Cardiac fibroblast (primary cell): ENCODE measurements around the gene CDH13.

Experiments
- DNase-seq, 2 donors: peaks; one replicate each; pipeline versions ENCODE4 v3.0.0 to v3.0.0-alpha.2; 2010; ENCODE audit warnings: low read depth in 2 of 2
- H3K4me3 ChIP-seq, 2 donors: replicated peaks in 1 of 2; 1 replicate in 1 of 2; 2 replicates in 1 of 2; pipeline ENCODE4 v1.5.1; 2011; ENCODE audit warnings: low read depth in 2 of 2, low read length in 2 of 2, mild to moderate bottlenecking in 2 of 2, moderate library complexity in 1 of 2
- CTCF ChIP-seq: IDR thresholded peaks from one replicate; pipeline ENCODE4 v1.5.1; 2011; ENCODE audit warnings: low read depth, mild to moderate bottlenecking, low read length, inconsistent platforms

Gene CDH13

GRCh38 chr16:82810077-82810476 is 183.3 kb downstream of the CDH13 start:
- no peak overlapping the region for H3K4me3 ChIP-seq
- no peak for TF ChIP-seq CTCF
- no peak for DNase-seq

- no peak overlapping the region for H3K4me3 ChIP-seq
- peak in 1 of 2 donors; percentile 7 for DNase-seq
- TF ChIP-seq CTCF = no peak
These were observed 187.3 kb downstream of the CDH13 start for GRCh38 chr16:82814059-82814458.

- TF ChIP-seq CTCF = no peak
- no peak for DNase-seq
- H3K4me3 ChIP-seq = no peak overlapping the region
These were observed 192.5 kb downstream of the CDH13 start for GRCh38 chr16:82819286-82819685.

- no peak overlapping the region for H3K4me3 ChIP-seq
- no peak for TF ChIP-seq CTCF
- no peak for DNase-seq
These were observed 194.1 kb downstream of the CDH13 start for GRCh38 chr16:82820855-82821254.

- H3K4me3 ChIP-seq = no peak overlapping the region
- TF ChIP-seq CTCF = peak; percentile 10
- DNase-seq = peak in 1 of 2 donors; percentile 30
These were observed 197.6 kb downstream of the CDH13 start for GRCh38 chr16:82824408-82824807.

GRCh38 chr16:82829301-82829700 is 202.5 kb downstream of the CDH13 start:
- no peak overlapping the region for H3K4me3 ChIP-seq
- DNase-seq = no peak
- TF ChIP-seq CTCF = no peak

GRCh38 chr16:82830944-82831343 is 204.2 kb downstream of the CDH13 start:
- no peak for TF ChIP-seq CTCF
- no peak overlapping the region for H3K4me3 ChIP-seq
- DNase-seq = no peak
